ENCODE results near the gene SUGCT. TPM values are rescaled to one million over a fixed set of nuclear protein-coding genes. Genes with fewer than 3 reads are reported as not detected.

Gene SUGCT
- total RNA-seq, 1 donor from 2014 or later = 5.2 TPM

DNA sequence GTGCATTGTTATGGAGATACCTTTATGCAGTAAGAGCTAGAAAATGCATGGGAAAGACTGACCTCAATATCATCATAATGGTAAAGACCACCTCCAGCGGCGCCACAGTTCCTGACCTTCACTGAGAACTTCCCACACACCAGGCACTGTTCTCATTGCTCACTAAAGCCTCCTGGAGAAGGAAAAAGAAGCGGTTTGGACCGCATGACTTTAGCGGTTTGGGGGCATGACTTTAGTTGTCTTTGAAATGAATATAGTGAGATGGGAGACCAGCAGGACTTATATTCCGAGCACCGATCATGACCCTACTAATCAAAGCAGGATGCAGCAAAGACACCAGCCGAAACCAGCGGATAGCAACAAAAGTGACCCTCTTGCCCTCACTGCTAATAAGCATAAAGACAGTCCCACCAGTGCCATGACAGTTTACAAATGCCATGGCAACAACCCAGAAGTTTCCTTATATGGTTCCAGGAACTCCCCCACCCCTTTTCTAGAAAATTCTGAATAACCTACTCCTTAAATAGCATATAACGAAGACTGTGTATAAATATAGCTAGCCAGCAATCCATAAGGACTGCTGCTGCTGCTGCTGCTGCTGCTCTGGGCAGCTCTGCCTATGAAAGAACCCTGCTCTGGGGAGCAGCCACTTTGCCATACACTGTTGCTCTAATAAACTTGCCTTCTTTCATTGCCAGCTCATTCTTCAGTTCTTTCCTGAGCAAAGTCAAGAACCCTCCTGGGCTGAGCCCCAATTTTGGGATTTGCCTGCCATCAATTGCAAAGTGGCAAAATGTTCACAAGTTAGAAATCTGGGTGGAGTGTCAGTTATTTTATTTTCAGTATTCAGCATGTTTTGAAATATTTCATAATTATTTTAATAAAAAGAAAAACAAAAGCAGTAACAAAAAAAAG, 694.1 kb downstream of the SUGCT start:
- no peak for DNase-seq

DNA sequence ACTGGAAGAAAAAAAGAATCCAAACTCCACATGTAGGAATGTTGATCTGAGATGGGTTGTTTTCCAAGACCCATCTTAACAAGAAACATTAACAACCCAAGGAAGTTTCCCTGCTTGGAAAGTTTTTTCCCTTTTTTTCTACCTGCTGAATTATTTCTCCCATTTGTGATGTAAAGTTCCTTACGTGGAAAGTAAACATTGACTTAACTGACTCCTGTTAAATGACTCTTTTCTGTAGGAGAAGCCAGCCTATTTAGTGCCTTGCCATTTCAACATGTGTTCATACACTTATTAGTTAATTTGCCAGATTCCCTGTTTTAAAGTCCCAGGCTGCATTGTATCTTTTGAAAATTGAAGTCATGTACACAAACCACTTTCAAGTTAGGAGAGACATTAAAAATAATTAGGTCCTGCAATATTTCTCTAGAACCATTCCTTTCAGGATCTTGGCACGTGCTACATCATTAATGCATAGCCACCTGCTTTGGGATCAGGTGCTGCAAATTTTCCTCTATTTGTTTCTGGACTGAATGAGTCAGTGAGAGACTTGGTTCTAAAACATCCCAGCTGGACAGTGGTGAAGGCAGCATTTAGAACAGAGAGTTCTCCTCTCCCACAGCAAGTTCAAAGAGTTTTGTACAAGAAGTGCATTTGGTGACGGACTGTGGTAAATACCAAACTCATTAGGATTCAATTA, 698.5 kb downstream of the SUGCT start:
- no peak for DNase-seq

DNA sequence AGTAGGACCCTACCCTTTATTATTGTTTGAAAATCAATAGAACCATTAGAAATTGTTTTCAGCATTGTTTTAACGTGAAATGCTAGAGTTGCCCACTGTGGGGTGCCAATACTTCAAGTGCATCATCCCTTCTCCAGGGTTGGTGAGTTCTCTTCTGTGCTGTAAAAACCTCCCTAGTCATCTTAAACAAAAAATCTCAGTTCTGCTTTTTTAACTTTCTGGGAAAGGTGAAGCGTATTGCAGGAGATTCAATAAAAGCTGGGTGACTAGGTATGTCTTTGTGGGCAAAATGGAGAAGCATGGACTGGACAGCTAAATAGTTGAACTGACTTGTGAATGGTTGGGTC, 699.1 kb downstream of the SUGCT start:
- no peak for DNase-seq

DNA sequence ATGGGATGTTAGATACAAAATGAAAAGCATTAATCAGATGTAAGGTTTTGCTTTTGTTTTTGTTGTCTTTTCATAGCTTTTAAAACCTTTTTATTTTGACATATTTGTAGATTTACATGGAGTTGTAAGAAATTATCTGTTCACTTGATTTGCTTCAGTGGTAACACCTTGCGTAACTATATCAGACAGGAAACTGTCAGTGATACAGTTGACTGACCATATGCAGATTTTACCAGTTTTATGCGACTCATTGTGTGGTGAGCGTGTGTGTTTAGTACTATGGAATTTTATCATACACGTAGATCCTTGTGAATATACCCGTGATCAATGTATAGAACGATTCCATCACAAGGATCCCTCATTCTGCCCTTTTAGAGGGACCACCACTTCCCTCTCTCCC, 701.4 kb downstream of the SUGCT start:
- no peak for DNase-seq

DNA sequence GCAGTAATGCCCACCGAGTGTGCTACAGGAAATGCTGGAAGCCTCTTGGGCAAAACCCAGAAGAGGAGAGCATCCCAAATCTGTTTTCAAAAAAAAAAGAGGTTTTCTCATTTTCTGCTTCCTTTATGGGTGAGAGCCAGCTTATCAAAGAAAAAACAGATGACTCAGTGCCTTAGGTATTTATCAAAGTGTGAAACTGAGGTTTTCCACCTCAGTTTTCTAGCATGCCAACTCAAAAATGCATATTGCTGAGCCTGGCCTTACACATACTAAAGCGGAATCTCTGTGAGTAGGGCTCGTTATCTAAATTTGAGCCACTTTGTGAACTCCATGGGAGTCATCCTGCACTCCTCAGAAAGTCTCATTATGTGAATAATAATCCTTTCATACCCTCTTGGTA, 705.1 kb downstream of the SUGCT start:
- DNase-seq = no peak

DNA sequence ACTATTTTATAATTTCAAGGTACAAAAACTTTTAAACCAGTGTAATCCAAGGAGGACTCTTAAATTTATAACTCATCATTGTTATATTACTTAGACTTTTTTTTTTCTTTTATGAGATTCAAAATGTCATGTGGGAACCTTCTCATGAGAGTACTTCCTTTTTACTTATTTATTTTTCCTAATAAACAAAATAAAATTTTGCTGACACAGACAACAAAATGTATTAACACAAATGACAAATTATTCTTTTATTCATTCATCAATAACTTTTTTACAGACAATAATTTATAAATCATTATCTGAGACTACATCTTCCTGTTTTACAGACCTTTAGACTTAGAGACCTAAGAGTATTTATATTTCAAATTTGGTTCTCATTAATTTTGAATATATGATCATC, 706.2 kb downstream of the SUGCT start:
- DNase-seq = no peak

DNA sequence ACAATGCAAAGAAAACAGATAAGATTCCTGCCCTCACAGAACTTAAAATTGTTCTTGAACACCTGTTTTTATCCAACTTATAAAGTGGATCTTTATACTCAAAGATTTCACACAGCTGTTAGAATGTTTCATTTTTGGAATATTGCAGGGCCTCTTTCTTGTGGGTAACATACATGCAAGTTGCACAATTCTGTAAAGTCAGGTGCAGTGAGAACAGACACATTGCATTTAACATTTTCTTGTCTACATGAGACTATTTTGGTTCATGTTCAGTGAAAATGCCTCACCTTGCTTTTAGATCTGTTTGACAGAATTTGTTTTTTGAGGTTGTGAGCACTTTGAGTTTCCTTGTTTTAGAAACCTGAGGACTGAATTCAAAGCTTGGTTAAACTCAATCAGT, 707.8 kb downstream of the SUGCT start:
- DNase-seq = no peak

DNA sequence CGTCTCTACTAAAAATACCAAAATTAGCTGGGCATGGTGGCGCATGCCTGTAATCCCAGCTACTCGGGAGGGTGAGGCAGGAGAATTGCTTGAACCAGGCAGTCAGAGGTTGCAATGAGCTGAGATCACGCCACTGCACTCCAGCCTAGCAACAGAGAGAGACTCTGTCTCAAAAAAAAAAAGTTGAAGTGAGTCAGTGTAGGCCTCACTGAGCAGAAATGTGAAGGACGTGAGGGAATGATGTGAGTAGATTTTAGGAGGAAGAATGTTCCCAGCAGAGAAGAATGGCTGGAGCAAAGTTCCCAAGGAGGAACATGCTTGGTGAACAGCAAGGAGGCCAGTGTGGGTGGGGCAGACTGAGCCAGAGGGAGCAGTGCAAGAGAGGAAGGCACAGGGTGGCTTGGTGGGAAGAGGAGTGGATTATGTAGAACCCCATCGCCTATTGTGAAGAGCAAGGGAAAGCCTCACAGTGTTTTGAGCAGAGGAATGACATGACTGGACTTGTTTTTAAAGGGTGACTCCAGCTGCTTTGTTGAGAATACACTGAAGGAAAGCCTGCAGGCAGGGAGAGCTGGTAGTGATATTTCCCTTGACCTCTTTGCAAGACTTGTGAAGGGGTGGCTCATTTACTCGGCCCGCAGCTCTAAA, 708.7 kb downstream of the SUGCT start:
- no peak for DNase-seq

DNA sequence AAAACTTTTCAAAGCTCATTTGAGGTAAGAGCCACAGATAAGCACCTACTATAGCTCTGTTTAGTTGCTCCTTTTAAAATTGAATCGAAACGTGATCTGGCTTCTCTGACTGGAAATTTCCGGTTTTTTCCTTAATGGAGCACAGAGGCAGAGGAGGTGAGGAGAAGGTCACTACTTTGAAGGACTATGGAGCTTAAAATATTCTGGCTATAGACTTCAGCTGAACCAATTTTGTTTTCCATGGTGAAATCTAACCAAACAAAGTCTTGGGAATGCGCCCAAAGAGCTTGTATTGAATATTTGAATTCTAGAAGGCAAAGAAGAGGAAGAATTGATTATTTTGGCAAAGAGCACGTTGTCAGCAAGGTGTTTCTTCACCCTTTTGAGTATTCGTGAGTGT, 711.1 kb downstream of the SUGCT start:
- no peak for DNase-seq

DNA sequence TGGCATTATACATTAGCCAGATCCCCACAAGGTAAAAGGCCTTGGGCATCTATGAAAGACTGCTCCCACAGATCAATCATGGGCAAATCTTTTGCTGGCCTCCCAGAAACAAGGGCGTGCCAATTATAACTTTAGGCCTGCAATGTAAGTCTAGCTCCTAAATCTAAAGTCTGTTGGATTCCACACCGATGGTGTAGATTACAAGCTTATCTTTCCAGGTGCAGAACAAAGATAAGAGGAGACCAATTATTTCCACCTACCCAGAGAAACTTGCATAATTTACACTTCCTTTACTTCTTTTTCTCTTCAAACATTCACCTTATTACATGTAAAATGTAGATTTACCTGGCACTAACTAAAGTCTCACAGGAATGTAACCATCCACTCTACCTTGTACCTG, 713.1 kb downstream of the SUGCT start:
- no peak for DNase-seq

DNA sequence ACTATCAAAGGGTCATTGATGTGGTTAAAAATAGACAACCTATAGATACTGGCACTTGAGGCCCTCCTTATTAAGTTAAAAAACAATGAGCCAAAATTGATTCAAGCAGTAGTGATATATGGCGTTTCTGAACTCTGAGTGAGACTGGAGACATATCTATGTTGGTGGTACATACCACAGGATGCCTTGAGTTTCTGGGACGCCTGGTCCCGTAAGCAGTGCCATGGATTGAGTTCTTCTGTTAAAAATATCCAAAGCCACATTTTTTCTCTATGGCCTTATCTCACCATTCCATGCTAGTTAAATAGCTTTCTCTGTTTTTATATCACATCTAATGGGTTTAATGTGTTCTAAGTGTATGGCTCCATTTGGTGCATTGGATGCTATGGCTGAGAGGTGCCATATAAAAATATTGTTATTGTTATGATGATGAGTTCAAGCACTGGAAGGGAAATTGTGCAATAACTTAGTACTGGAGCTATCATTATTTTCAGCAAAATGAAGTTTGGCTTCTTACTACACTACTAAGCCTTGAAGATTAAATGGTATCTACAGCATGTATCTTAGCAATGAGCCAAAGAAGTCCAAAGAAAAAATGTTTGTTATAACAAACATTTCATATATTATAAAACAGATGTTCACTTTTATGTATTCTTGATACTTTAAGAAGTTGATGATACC, 713.9 kb downstream of the SUGCT start:
- no peak for DNase-seq

DNA sequence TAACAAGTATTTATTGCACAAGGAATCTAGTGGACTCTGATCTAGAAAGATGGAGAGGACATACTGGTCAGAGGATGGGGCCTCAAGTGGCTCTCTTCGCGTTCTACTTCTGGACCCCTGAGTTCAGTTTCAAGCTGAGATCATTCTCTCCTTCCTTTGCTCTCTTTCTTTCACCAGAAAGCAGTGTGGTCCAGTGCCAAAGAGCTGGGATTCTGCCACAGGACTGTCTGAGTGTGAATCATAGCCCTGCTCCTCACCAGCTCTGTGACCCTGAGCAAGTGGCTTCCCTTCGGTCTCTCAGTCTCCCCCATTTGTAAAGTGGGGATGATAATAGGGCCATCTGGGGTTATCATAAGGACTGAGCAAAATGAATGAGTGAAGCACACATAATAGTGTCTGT, 715.2 kb downstream of the SUGCT start:
- no peak for DNase-seq

DNA sequence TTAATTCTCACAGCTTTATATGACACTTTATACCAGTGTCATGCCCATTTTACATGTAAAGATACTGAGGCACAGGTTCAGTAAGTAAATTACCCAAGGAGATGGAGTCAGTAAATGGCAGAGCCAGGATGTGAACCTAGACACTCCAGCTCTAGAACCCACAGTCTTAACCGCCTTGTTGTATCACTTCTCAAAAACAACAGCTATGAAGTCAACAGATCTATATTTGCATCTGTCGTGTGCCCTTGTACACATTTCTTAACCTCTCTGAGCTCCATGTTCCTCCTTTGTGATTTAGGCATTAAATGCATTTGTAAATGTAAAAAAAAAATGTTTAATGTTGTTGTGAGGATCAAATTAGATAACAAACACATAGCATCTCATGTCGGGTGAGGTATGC, 716.2 kb downstream of the SUGCT start:
- DNase-seq = no peak

DNA sequence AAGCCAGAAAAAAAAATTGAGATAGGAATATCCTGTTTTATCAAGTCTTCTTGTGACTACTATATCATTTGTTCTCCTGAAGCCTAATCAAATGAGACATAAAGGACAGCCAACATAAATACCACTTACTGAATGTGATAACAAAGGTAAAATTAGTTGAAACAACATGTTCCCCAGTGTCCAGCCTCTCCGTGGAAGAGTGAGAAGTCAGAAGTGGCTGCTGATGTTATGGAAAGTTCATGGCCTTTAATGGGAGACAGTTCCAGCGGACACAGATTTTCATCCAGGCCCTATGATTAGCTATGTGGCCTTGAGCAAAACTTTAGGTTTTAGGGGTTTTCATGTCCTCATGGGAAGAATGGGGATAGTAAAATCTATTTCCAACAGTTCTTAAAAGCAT, 724.3 kb downstream of the SUGCT start:
- DNase-seq = no peak

DNA sequence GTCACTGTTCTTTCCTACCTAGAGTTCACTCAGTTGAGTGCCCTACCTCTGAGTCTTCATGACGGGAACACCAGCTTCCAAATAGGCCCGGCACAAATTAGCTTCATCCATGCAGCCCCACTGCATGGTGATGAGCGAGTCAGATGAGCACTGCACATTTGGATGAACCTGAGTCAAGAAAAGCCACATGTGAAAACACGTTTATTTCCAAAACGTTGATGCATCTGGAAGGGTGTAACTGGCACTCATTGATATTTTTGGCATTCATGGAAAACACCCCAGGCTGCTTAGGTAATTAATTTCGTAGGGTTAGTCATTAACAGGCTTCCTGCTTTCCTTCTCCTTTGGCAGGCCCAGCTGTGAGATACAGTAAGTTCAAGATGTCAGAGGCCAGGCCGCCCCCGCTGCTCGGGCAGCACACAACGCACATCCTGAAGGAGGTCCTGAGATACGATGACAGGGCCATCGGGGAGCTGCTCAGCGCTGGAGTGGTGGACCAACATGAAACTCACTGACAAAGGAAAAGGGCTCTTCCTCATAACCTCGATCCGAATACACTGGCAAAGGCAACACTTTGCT, 725.2 kb downstream of the SUGCT start:
- no peak for DNase-seq

DNA sequence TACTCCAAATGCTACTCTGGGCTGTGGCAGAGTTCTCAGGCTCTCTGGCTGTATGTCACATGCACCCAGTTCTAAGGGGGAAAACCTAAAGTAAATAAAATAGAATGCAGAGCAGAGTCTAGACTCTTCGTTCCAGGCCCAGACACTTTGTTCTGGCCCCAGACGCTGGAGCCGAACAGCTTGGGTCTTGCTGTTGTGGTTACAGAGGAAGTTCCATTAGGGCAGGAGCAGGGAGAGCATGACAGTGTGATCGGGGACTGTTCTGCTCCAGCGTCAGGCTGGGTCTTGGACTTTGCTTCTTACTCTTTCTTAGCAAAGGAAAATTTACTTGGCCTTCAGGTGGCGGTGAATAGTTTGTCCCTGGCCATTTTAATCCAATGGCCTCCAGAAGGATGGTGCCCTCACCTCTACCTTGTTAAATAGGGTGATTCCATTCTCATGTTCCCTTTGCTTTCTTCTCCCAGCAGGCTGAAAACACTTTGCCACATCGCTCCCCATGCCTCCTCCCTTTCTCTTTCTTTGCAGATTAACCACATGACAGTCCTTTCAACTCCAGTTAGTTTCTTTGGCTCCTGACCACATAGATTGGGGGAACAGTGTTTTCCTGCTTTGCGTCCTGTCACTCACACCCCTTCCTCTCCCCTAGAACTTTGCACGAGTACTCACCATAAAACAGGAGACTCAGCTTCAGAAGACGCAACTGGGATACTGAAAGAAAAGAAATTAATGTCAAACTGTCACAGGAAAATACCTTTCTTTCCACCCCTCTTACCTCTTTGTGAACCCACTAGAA, 730.8 kb downstream of the SUGCT start:
- DNase-seq = no peak

DNA sequence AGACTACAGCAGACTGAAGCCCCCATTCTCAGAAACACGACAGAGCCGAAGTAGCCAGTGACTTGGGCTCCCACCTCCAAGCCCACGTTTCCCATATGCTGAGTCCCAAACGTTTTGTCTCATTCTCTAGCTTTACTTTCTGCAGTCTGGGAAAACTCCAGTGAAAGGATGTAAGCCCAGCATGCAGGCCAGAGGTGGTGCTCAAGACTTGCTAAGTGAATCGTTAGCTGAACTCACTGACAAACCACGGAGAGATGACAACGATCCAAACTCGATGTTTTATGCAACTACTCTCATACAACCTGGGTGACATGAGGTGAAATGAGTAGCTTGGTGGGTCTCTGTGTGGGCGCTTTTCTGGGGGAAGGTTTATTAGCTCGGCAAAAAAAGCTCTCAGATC, 731.8 kb downstream of the SUGCT start:
- no peak for DNase-seq

DNA sequence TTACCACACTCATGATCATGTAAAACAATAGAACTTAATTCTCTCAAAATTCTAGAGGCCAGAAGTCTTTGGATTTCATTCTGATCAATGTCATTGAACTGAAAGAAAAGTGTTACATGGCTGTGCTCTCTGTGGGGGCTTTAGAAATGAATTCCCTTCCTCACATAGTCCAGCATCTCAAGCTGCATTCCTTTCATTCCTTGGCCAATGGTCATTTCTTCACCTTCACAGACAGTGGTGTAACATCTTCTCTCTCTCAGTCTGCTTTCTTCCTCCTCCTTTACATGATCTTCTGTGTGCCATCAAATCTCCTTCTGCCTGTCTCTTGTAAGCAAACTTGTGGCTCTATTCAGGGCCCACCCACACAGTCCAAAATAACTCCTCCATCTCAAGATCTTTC, 735.3 kb downstream of the SUGCT start:
- DNase-seq = no peak

DNA sequence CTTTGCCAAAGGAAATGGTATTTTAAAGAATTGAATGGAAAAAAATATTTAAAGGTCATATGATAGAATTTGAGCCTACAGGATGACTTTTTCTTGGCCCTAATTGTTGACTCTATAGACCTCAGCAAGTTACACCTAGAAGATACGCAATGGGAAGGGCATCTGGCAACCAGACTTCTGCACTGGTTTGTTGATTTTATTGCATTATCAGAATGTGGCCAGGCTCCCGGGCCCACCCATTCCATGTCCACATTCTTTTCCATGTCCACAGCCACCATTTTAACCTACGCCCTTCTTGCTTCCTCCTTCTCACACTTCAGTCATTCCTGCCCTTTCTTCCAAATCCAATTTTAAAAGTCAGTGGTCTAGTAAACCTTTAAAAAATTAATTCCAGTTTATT, 738.4 kb downstream of the SUGCT start:
- DNase-seq = no peak

DNA sequence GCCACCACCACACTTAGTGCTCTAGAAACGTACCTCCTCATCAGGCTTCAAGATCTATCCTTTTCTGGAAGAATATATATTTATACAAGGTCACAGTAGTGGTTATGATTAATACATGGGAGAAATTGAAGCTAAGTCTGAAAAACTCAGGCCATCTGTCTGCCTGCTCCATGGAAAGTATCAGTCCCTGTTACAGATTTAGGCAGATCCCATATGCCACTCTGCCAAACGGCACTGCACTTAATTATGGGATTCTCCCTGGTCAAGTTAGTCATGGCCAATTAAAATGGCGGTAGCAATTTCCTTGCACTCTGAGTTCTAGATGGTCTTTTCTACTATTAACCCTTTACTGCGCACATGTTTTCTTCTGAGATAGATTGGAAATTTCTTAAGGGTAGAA, 740.0 kb downstream of the SUGCT start:
- no peak for DNase-seq

DNA sequence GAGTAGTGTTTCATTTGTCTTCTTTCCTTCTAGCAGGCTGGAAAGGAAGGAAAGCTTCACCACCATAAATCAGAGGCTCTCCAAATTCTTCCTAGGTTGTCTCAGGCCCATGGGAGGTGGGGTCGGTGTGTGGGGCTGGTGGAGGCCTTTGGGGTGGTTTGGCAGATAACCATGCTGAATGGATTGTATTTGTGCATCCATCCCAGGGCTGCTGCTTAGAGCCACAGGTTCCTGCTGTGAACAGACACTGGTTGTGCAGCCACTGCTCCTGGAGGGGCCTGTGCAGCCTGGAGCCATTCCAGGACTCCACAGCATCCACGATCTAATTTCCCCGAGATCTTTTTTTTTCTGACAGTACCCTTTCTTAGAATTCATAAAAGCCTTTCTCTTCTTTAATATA, 741.8 kb downstream of the SUGCT start:
- DNase-seq = no peak

Data from skin of body (tissue), 2 donors.